Trophoblast cell (in vitro differentiated cells and primary cell): ENCODE measurements around the gene VWF.

ENCODE experiments used
- DNase-seq, 2 donors: peaks; one replicate each; pipeline ENCODE4 v3.0.0-alpha.2; 2016
- H2AFZ ChIP-seq: 2 replicates; pipeline ENCODE4 v1.6.1; 2013; ENCODE audit warnings: low read length, moderate library complexity, mild to moderate bottlenecking; ENCODE audit not compliant: insufficient read depth, poor library complexity
- H2AK5ac ChIP-seq: 2 replicates; pipeline ENCODE4 v1.6.1; 2013; ENCODE audit warnings: mild to moderate bottlenecking, low read length
- H2BK120ac ChIP-seq: 2 replicates; pipeline ENCODE4 v1.6.1; 2013; ENCODE audit warnings: low read length, mild to moderate bottlenecking, moderate library complexity; ENCODE audit not compliant: insufficient read depth, poor library complexity
- H2BK12ac ChIP-seq: 2 replicates; pipeline ENCODE4 v1.6.1; 2013; ENCODE audit warnings: mild to moderate bottlenecking, low read length, moderate library complexity
- H2BK5ac ChIP-seq: 2 replicates; pipeline ENCODE4 v1.6.1; 2013; ENCODE audit warnings: low read length, low read depth, moderate library complexity, mild to moderate bottlenecking; ENCODE audit not compliant: poor library complexity
- H3K14ac ChIP-seq: 2 replicates; pipeline ENCODE4 v1.6.1; 2013; ENCODE audit warnings: mild to moderate bottlenecking, low read length
- H3K18ac ChIP-seq: 2 replicates; pipeline ENCODE4 v1.6.1; 2013; ENCODE audit warnings: mild to moderate bottlenecking, low read length
- H3K23ac ChIP-seq: 2 replicates; pipeline ENCODE4 v1.6.1; 2013; ENCODE audit warnings: low read length
- H3K27ac ChIP-seq: 2 replicates; pipeline ENCODE4 v1.5.1; 2013; ENCODE audit warnings: low read depth, mild to moderate bottlenecking, inconsistent platforms, low read length, moderate library complexity
- H3K27me3 ChIP-seq: 2 replicates; pipeline ENCODE4 v1.6.1; 2013; ENCODE audit warnings: inconsistent platforms, mild to moderate bottlenecking, low read length, moderate library complexity; ENCODE audit not compliant: insufficient read depth
- H3K36me3 ChIP-seq, 2 experiments: 1 replicate in 1 of 2; 2 replicates in 1 of 2; pipeline ENCODE4 v1.6.1; 2013; ENCODE audit warnings: low read length in 2 of 2, mild to moderate bottlenecking in 2 of 2, moderate library complexity in 1 of 2; ENCODE audit not compliant: insufficient read depth in 2 of 2, control insufficient read depth in 1 of 2
- H3K4ac ChIP-seq: 2 replicates; pipeline ENCODE4 v1.6.1; 2013; ENCODE audit warnings: low read depth, mild to moderate bottlenecking, low read length, moderate library complexity
- H3K4me1 ChIP-seq, 2 experiments: 1 replicate in 1 of 2; 2 replicates in 1 of 2; pipeline ENCODE4 v1.6.1; 2013; ENCODE audit warnings: low read length in 2 of 2, mild to moderate bottlenecking in 2 of 2, moderate library complexity in 1 of 2; ENCODE audit not compliant: insufficient read depth in 2 of 2, control insufficient read depth in 1 of 2
- H3K4me2 ChIP-seq: 2 replicates; pipeline ENCODE4 v1.6.1; 2013; ENCODE audit warnings: inconsistent platforms, mild to moderate bottlenecking, low read length, moderate library complexity
- H3K4me3 ChIP-seq: 2 replicates; pipeline ENCODE4 v1.5.1; 2013; ENCODE audit warnings: mild to moderate bottlenecking, low read depth, low read length, inconsistent platforms
- H3K79me1 ChIP-seq: one replicate; pipeline ENCODE4 v1.6.1; 2013; ENCODE audit warnings: low read length
- H3K79me2 ChIP-seq: 2 replicates; pipeline ENCODE4 v1.6.1; 2013; ENCODE audit warnings: low read length, mild to moderate bottlenecking; ENCODE audit not compliant: control insufficient read depth, insufficient read depth, poor library complexity
- H3K9ac ChIP-seq: 2 replicates; pipeline ENCODE4 v1.6.1; 2013; ENCODE audit warnings: mild to moderate bottlenecking, low read length
- H3K9me3 ChIP-seq: 2 replicates; pipeline ENCODE4 v1.6.1; 2013; ENCODE audit warnings: low read depth, mild to moderate bottlenecking, control low read depth, inconsistent platforms, low read length; ENCODE audit not compliant: insufficient read depth
- H4K12ac ChIP-seq: 2 replicates; pipeline ENCODE4 v1.6.1; 2013; ENCODE audit warnings: low read depth, mild to moderate bottlenecking, low read length, moderate library complexity
- H4K8ac ChIP-seq: 2 replicates; pipeline ENCODE4 v1.6.1; 2013; ENCODE audit warnings: low read depth, mild to moderate bottlenecking, low read length, moderate library complexity
- H4K91ac ChIP-seq: one replicate; pipeline ENCODE4 v1.6.1; 2013; ENCODE audit warnings: low read depth, mild to moderate bottlenecking, low read length, moderate library complexity
- WGBS: extraction: QIAGEN DNeasy Blood & Tissue Kit; methylation state at CpG from one replicate; pipeline ENCODE4 v1.1.7; 2013; ENCODE audit warnings: missing lambda C conversion rate; ENCODE audit not compliant: insufficient read length, insufficient coverage; ENCODE audit errors: extremely low coverage; 5-methylcytosine and 5-hydroxymethylcytosine counted together

VWF gene

DNA sequence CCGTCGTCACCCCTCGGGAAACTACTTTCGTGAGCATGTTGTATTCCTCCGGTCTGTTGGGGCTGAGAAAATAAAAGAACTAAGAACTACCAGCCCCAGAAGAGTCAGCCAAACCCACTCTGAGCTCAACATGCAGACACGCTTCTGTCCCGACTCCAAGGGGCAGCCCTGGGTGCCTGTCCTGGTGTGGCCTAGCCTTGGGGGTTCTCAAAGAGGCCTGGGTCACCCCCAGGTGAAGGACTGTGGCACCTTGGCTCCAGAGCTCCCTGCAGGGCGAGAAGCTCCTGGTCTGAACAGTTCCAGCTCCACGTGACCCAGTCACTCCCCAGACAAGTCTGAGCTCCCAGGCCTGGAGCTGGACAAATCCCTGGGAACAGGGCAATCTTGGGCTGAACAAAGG lies 87.0 kb downstream of the VWF start:
- H3K4me1 ChIP-seq = peaks cover 0 to 4% of the 10 kb centered on the region in 2 experiments
- no peak overlapping the region for H2AFZ ChIP-seq
- no peaks in the 10 kb centered on the region for H3K79me1 ChIP-seq
- no peak overlapping the region for H3K23ac ChIP-seq
- no peaks in the 10 kb centered on the region for H3K9me3 ChIP-seq
- H3K9ac ChIP-seq = no peak overlapping the region
- H3K18ac ChIP-seq = no peak overlapping the region
- H3K79me2 ChIP-seq = no peaks in the 10 kb centered on the region
- no CpG with 5 or more reads among the region's 9 CpGs for WGBS
- no peak overlapping the region for H3K4me3 ChIP-seq
- no peak overlapping the region for H2BK120ac ChIP-seq
- H3K14ac ChIP-seq = no peak overlapping the region
- H2AK5ac ChIP-seq = no peak overlapping the region
- H4K12ac ChIP-seq = no peak overlapping the region
- H2BK12ac ChIP-seq = no peak overlapping the region
- H3K4me2 ChIP-seq = no peak overlapping the region
- H3K27me3 ChIP-seq = no peaks in the 10 kb centered on the region
- no peak overlapping the region for H4K8ac ChIP-seq
- no peak overlapping the region for H2BK5ac ChIP-seq
- no peak overlapping the region for H3K4ac ChIP-seq
- no peak for DNase-seq
- H4K91ac ChIP-seq = no peak overlapping the region
- no peak overlapping the region for H3K27ac ChIP-seq
- no peaks in the 10 kb centered on the region for H3K36me3 ChIP-seq

DNA sequence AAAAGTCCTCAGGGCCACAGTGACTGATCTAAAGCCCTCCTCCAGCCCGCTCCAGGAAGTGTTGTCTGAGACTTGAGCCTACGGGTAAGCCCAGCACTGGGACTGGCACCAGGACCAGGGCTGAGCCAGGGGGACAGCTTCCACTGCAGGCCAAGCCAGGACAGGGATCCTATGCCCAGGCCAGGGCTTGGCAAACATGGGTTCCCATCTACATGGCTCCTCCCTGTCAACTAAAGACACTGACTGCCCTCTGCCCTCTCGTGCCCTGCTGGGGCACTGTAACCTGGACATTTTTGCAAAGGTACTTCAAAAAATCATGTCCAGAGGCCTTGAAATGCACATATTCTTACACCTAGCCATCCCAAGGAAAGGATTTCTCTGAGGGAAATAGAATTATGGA lies 88.0 kb downstream of the VWF start:
- H2AFZ ChIP-seq = no peak overlapping the region
- no peaks in the 10 kb centered on the region for H3K9me3 ChIP-seq
- no peak overlapping the region for H3K4me3 ChIP-seq
- no peak overlapping the region for H2AK5ac ChIP-seq
- H2BK5ac ChIP-seq = no peak overlapping the region
- H3K9ac ChIP-seq = no peak overlapping the region
- H3K27ac ChIP-seq = no peak overlapping the region
- no peaks in the 10 kb centered on the region for H3K27me3 ChIP-seq
- no peak overlapping the region for H3K4ac ChIP-seq
- DNase-seq = peak in 1 of 2 donors; percentile 55
- no peak overlapping the region for H2BK12ac ChIP-seq
- H3K79me2 ChIP-seq = no peaks in the 10 kb centered on the region
- no peak overlapping the region for H4K12ac ChIP-seq
- H3K23ac ChIP-seq = no peak overlapping the region
- no peak overlapping the region for H3K14ac ChIP-seq
- no peak overlapping the region for H4K8ac ChIP-seq
- no CpG with 5 or more reads among the region's 3 CpGs for WGBS
- no peaks in the 10 kb centered on the region for H3K4me1 ChIP-seq
- H3K4me2 ChIP-seq = no peak overlapping the region
- no peaks in the 10 kb centered on the region for H3K36me3 ChIP-seq
- no peak overlapping the region for H2BK120ac ChIP-seq
- no peaks in the 10 kb centered on the region for H3K79me1 ChIP-seq
- H3K18ac ChIP-seq = no peak overlapping the region
- H4K91ac ChIP-seq = no peak overlapping the region

DNA sequence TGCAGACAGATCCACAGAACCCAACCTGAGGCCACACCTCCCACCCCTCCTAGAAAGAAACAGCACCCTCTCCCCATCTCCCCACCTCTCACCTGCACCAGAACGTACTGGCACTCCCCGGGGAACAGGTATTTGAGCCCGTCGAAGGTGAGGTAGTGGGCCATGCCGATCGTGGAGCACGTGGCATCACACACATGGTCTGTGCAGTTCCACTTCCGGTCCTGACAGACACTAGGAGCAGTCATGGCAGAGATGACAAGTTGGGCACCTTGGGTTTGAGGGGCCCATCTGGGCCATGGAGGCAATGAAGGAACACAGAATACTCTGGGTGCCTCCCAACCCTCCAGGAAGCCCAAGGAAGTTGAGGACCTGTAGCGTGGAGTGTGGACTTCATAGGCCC lies 89.9 kb downstream of the VWF start:
- Histone ChIP-seq H4K12ac (no peak overlapping the region), H3K27me3 (no peaks in the 10 kb centered on the region)
- no CpG with 5 or more reads among the region's 9 CpGs for WGBS

DNA sequence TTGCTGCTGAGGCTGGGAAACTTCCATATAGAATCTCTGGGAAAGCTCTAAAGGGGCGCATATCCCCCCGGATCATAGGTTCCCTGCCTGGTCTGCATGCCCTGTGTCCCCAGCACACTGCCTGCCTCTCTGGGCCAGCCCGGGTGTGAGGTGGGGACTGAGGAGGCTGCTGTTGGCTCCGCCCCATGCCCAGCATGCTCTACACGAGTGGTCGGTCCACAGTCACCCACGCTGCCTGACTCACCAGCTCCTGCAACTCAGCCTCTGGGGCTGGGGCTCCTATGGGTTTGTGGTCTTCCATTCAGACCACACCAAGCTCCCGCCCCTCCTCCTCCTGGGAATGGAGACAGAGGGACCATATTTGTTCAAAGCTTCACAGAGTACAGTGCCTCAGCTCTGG lies 90.9 kb downstream of the VWF start:
- no peak overlapping the region for H3K4ac ChIP-seq
- H3K4me3 ChIP-seq = no peak overlapping the region
- no peak overlapping the region for H2BK12ac ChIP-seq
- no peak overlapping the region for H3K9ac ChIP-seq
- H3K9me3 ChIP-seq = peaks cover 1% of the 10 kb centered on the region
- no peak overlapping the region for H4K12ac ChIP-seq
- H3K79me2 ChIP-seq = no peaks in the 10 kb centered on the region
- DNase-seq = no peak
- H2BK5ac ChIP-seq = no peak overlapping the region
- H3K27ac ChIP-seq = no peak overlapping the region
- no peaks in the 10 kb centered on the region for H3K79me1 ChIP-seq
- H2BK120ac ChIP-seq = no peak overlapping the region
- no peaks in the 10 kb centered on the region for H3K4me1 ChIP-seq
- no peaks in the 10 kb centered on the region for H3K27me3 ChIP-seq
- no peak overlapping the region for H3K23ac ChIP-seq
- H4K8ac ChIP-seq = no peak overlapping the region
- no peak overlapping the region for H4K91ac ChIP-seq
- no peak overlapping the region for H2AFZ ChIP-seq
- H3K36me3 ChIP-seq = no peaks in the 10 kb centered on the region
- no peak overlapping the region for H2AK5ac ChIP-seq
- no CpG with 5 or more reads among the region's 8 CpGs for WGBS
- no peak overlapping the region for H3K4me2 ChIP-seq
- H3K18ac ChIP-seq = no peak overlapping the region
- H3K14ac ChIP-seq = no peak overlapping the region

More for the DNA sequence above, 89.9 kb downstream of the VWF start:
- DNase-seq = no peak
- Histone ChIP-seq H3K4me2 (no peak overlapping the region), H2BK120ac (no peak overlapping the region), H4K91ac (no peak overlapping the region), H3K14ac (no peak overlapping the region), H2AK5ac (no peak overlapping the region), H3K4me3 (no peak overlapping the region), H3K18ac (no peak overlapping the region), H3K27ac (no peak overlapping the region), H3K23ac (no peak overlapping the region), H3K79me1 (no peaks in the 10 kb centered on the region), H3K36me3 (no peaks in the 10 kb centered on the region), H2BK5ac (no peak overlapping the region), H3K9me3 (no peaks in the 10 kb centered on the region), H3K4ac (no peak overlapping the region), H4K8ac (no peak overlapping the region), H2BK12ac (no peak overlapping the region), H3K9ac (no peak overlapping the region), H3K4me1 (no peaks in the 10 kb centered on the region), H2AFZ (no peak overlapping the region), H3K79me2 (no peaks in the 10 kb centered on the region)
